HG02970 (cell line): ENCODE data around the gene PPFIA3.

Experiments used
- ATAC-seq: cut with Tn5 transposase; IDR thresholded peaks from one replicate; pipeline ENCODE4 v1.9.1; 2021; ENCODE audit warnings: mild to moderate bottlenecking, moderate library complexity, moderate number of reproducible peaks; ENCODE audit not compliant: unreplicated experiment, low FRiP score

Gene PPFIA3

DNA sequence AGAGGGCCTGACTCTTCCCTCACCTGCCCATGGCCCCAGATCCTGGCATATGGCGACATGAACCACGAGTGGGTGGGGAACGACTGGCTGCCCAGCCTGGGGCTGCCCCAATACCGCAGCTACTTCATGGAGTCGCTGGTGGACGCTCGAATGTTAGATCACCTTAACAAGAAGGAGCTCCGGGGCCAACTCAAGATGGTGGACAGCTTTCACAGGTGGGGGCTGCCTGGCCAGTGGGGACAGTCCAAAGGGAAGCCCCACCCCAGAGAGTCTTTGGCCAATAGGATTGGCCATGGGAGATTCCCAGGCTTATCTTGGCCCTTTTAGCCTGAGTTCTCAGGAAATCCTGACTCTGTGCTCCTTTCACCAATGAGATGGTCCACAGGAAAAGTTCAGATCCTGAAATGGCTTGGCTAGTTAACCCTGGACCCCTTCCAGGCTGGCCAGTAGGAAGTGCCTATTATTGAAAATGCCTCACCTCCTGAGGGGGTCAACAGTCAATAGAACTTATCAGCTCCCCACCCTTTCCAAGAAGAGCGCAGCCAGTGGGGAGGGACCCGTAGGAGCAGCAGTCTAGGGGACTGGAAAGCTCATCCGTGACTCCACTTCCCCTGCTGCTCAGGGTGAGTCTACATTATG lies 28.8 kb downstream of the PPFIA3 start:
- no peak for ATAC-seq

DNA sequence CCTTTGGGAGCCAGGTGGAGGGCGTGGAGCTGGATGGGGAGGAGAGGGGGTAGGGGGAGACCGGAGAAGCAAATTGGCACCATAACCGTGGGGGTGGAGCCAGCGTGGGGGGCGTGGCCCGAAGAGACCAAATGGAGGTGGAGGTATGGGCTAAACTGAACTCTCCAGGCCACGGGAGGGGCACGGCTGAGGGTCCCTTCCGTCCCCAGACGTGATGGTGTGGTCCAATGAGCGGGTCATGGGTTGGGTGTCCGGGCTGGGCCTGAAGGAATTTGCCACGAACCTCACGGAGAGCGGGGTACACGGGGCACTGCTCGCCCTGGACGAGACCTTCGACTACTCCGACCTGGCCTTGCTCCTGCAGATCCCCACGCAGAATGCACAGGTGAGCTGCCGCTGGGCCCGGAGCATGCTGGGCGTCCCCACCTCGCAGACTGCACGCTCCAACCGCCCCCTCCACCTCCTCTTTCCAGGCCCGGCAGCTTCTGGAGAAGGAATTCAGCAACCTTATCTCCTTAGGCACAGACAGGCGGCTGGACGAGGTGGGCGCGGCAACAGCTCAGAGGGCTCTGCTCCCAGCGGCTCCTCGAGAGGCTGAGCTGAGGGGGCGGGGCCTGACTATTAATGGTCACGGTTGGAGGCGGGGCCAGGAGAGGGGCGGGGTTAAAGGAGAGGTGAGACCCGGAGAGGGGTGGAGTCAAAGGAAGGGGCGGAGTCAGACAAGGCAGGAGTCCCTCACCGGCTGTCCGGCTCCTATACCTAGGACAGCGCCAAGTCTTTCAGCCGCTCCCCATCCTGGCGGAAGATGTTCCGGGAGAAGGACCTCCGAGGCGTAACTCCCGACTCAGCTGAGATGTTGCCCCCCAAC lies 29.7 kb downstream of the PPFIA3 start:
- no peak for ATAC-seq

DNA sequence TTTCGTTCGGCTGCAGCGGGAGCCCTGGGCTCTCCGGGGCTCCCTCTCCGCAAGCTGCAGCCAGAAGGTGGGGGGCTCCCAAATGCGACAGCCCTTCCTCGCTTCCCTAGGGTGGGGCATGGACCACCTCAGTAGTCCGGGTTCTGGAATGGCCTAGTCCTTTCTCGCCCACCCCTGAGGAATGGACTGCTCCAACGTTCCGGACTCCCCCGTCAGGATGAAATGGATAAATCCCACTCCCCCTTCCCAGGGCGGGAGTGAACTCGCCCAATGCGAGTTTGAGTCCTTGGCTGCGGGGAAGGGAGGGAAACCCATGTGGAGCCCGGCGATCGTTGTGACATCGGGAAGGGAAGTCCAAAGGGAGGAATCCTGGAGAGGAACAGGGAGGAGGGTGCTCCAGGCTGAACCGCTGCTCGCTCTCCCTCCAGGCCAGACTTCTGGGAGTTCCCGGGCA lies 30.3 kb downstream of the PPFIA3 start:
- ATAC-seq = no peak

GRCh38 chr19:49150106-49150943 lies 31.0 kb downstream of the PPFIA3 start:
- ATAC-seq = no peak

GRCh38 chr19:49150944-49151243 lies 31.6 kb downstream of the PPFIA3 start:
- ATAC-seq = no peak

DNA sequence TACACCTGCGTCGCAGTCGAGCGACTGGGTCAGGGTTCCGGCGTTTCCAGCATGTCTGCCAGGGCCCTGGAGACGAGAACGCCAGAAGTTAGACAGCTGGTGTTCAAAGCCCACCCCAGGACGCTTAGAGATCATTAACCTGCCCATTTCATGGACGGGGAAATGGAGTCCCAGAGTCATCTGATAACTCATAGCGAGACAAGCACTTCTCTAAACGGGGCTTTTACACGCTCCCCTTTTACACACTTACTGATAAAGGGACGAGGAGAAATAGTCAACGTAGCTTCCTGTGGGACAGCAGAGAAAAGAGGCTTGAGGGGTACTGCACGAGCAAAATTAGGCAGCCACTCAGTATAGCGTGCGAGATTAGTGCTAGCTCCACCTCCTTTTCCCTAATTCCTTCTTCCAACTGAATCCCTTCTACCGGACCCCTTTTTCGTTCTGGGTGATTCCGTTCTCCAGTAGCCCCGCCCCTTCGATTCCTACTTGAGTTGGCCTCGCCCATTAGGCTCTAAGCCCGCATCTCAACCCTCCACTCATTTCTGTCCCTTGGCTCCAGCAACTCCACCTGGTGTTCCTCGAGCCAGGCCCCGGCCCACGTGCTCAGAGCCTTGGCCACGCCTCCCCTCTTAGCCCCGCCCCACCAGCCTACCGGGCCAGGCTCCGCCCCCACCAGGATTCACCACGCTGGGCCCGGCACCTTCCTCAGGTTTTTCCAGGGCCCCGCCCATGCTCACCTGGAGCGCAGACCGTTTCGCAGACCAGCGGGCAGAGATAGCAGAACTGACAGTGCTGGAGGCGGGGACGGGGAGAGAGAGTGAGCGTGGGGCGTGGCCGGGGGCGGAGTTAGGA lies 32.1 kb downstream of the PPFIA3 start:
- no peak for ATAC-seq

DNA sequence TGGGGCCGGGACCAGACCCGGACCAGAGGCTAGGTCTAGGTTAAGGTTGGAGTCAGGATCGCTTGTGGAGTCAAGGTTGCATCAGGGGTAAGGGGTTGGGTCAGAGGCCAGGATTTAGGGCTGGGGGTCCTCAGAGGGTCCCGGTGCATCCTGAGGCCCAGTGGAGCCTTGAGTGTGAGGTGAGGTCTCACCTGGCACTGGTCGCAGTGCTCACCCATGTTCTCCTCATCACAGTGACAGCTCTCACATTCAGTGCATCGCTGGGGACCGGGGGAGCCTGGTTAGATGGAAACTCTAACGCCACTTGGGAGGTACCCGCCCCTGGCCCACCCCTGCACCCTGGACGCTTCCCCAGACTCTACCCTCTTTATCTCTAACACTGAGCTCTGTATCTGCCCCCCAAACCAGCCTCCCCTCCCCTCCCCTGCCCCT lies 32.8 kb downstream of the PPFIA3 start:
- no peak for ATAC-seq

GRCh38 chr19:49153167-49153809 lies 33.9 kb downstream of the PPFIA3 start:
- ATAC-seq = no peak

- ATAC-seq = no peak
Observed at GRCh38 chr19:49154279-49154678, 34.9 kb downstream of the PPFIA3 start.

GRCh38 chr19:49155005-49155819 lies 35.9 kb downstream of the PPFIA3 start, which contains the start of gene HRC:
Gene HRC (minus strand): TSS chr19:49155396. CDS start chr19:49155237, 159 bp downstream.
- ATAC-seq = no peak

DNA sequence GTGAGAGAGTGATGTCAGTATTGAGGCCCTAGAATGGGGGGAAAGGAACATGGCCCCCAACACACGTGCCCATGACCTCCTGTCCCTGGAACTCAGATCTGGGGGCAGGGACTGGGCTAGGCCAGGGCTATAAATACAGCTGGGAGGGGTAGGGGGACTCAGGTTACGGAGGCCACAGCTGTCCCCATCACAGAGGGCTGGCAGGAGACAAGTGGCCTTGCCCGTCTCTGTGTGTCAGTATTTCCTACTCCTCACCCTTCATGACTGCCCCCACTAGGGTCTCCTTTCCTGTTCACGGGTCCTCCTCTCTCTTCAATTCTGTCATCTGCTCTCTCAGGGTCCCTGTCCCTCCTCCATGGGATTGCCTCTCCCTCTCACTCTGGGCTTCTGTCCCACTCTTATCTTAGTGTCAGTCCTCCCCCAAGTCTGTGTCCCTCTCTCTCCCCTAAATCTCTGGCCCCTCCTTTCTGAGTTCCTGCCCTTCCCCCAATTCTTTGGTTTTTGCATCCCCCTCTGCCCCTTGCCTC lies 36.5 kb downstream of the PPFIA3 start:
- ATAC-seq = no peak

GRCh38 chr19:49157445-49158224 lies 38.3 kb downstream of the PPFIA3 start, which contains the start of gene TRPM4:
Gene TRPM4 (plus strand): TSS chr19:49157792. CDS start chr19:49157867, 75 bp downstream.
- no peak for ATAC-seq

- ATAC-seq = no peak
Observed at GRCh38 chr19:49160450-49161189, 41.3 kb downstream of the PPFIA3 start.

- no peak for ATAC-seq
Observed at GRCh38 chr19:49161987-49162386, 42.6 kb downstream of the PPFIA3 start.

DNA sequence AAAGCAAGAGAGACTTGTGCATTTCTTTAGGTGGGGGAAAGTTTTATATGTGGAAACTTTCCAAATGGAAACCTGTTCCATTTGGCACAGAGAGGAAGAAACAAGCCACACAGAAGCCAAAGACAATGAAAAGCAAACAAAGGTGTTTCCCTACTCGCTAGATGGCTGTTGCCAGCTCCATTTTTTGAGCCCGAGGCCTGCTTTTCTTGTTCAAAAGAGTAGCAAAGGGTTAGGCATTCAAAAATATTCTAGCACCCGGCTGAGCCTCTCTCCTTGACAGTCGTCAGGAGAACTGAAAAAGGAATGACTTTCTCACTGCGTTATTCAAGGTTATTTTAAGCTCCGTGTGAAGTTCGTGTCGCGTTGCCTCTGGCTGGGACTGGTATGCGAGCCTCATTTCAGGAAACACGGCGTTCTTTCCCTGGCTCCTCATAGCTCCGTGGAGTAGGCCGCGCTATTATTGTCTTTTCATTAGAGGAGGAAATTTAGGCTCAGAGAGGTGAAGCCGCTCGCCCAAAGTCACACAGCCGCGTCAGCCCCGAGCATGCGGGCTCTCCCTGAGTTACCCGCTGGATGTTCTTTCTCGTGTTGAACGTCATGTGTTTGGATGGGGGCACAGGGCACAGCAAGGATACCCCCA lies 45.9 kb downstream of the PPFIA3 start:
- ATAC-seq = no peak

DNA sequence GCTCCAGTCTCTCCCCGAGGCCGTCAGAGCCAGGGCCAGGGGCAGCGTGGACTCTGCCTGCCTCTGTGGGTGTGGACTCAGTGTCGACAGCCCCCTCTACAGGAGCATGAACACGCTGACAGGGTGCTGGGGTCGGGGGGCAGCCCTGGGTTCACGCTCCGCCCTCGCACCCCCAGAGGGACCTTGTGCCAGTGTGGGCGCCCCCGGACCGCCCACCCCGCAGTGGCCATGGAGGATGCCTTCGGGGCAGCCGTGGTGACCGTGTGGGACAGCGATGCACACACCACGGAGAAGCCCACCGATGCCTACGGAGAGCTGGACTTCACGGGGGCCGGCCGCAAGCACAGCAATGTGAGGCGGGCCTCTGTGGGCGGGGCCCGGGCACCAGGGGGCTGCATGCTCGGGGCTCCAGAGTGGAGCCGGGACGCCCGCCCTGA lies 46.5 kb downstream of the PPFIA3 start:
- ATAC-seq = no peak
